Measurements from ENCODE around the gene JAK2.
"Not testable (repeated sequence)": the region's sequence is repeated elsewhere in the genome, so short reads cannot be mapped to it uniquely, and the experiment has no call there.

The JAK2 gene

DNA sequence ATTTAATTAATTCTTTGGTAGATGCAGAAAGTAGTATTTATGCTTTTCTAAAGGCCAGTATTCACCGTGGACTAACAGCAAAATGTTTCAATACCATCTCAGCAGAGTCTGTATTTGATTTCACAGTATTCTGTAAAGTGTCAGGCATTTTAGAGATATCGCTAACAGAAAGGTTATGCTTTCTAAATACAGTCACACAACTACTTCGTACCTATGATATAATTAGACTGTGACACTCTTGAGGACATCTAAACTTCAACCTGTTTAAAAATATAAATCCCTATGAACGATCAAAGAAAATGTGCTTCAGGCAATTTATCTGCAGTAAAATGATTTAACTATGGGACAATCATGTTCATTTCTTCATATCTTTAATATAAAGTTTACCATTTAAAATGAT, 41.7 kb upstream of the JAK2 start:
- H3K27ac ChIP-seq = no peak overlapping the region
- no peak for TF ChIP-seq ZFX (IDR thresholded peaks at IDR 0.05; ENCODE audit: borderline replicate concordance)
- TF ChIP-seq, protein P1, sequence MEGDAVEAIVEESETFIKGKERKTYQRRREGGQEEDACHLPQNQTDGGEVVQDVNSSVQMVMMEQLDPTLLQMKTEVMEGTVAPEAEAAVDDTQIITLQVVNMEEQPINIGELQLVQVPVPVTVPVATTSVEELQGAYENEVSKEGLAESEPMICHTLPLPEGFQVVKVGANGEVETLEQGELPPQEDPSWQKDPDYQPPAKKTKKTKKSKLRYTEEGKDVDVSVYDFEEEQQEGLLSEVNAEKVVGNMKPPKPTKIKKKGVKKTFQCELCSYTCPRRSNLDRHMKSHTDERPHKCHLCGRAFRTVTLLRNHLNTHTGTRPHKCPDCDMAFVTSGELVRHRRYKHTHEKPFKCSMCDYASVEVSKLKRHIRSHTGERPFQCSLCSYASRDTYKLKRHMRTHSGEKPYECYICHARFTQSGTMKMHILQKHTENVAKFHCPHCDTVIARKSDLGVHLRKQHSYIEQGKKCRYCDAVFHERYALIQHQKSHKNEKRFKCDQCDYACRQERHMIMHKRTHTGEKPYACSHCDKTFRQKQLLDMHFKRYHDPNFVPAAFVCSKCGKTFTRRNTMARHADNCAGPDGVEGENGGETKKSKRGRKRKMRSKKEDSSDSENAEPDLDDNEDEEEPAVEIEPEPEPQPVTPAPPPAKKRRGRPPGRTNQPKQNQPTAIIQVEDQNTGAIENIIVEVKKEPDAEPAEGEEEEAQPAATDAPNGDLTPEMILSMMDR (IDR thresholded peaks at IDR 0.05) = no peak

DNA sequence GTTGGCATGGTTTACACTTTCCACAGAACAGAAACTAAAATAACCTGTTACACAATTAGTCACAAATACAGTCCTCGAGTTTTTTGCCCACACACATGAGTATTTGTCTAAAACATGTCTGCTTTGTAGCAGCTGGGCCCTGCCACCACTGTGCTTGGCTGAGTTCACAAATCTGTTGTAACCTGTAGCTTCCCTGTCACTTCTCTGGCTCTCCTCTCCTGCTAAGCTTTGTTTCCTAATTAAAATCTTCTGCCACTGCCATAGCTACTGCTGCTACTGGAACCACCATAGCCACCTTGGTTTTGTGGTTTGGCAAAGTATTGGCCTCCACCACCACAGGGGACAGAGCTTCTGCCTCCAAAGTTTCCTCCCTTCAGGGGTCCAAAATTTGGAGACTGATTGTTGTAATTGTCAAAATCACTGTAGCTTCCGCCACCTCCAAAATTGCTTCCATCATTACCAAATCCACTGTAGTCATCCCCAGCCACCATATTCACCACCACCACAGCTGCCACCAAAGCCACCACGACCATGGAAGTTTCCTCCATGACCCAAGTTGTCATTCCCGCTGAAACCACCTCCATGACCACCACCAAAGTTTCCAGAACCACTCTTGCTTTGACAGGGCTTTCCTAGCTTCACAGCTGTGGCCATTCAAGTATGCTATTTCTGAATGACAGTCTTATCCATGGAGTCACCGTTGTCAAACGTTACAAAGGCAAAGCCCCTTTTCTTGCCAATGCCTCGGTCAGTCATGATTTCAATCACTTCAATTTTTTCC, 40.5 kb upstream of the JAK2 start:
- H3K27ac ChIP-seq = not testable (repeated sequence)

DNA sequence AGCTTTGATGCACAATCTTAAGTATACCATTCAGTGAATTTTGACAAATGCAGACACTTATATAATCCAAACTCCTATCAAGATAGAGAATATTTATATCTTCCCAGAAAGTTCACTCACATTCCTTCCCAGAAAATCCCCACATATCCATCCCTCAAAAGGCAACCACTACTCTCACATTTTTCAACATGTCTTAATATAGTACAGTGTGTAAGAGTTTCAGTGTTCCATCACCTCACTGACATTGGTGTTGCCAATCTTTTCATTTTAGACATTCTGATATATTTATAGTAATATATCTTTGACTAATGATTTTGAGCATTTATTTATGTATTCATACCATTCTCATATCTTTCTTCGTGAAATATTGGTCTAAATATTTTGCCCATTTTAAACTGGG, 38.1 kb upstream of the JAK2 start:
- H3K27ac ChIP-seq = no peak overlapping the region
- TF ChIP-seq, protein P1 (IDR thresholded peaks at IDR 0.05) = no peak
- no peak for TF ChIP-seq ZFX (IDR thresholded peaks at IDR 0.05; ENCODE audit: borderline replicate concordance)

DNA sequence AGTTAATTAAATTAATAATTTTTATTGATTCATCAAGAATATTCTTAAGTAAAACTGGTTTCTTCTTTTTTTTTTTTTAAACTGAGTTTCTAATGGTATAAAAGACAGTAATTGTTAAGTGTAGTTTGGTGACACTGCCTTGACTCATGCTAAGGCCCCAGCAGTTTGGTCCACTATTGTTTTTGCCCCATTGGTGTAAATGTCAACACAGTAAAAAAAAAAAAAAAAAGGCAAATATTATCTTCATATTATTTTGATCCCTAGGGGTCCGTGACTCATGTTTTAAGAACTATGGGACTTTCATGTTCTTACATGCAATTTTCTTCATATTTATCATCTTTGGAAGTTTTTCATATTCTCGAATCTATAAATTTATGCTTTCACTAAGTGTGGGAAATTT, 29.2 kb upstream of the JAK2 start:
- TF ChIP-seq ZFX (IDR thresholded peaks at IDR 0.05; ENCODE audit: borderline replicate concordance) = no peak
- TF ChIP-seq, protein P1 (IDR thresholded peaks at IDR 0.05) = no peak
- no peak overlapping the region for H3K27ac ChIP-seq

DNA sequence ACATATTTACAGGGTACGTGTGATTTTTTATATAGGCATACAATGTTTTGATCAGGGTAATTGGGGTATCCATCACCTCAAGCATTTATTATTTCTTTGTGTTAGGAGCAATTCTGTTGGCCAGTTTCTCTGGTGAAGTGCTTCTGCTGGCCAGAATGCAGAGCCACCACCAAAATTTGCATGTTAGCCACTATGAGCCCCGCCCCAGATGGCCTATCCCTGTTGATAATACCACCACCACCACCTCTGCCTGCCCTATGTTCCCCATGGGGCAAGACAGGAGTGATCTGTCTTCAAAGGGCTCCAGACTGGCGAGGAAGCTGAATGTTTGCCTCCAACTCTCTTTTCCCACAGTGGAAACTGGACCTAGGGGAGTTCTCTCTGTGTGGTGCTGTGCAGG, 26.0 kb upstream of the JAK2 start:
- no peak for TF ChIP-seq ZFX (IDR thresholded peaks at IDR 0.05; ENCODE audit: borderline replicate concordance)
- TF ChIP-seq, protein P1 (IDR thresholded peaks at IDR 0.05) = no peak
- H3K27ac ChIP-seq = no peak overlapping the region

DNA sequence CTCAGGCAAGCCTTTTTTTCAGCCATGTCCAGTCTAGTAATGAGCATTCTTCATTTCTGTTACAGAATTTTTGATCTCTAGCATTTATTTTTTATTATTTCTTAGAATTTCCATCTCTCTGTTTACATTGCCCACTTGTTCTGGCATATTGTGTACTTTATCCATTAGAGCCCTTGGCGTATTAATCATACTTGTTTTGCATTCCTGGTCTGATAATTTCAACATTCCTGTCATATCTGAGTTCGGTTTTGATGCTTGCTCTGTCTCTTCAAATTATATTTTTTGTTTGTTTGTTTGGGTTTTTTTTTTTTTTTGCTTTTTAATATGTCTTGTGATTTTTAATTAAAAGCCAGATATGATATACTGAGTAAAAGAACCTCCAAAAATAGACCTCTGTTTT, 23.0 kb upstream of the JAK2 start:
- TF ChIP-seq ZFX (IDR thresholded peaks at IDR 0.05; ENCODE audit: borderline replicate concordance) = no peak
- TF ChIP-seq, protein P1 (IDR thresholded peaks at IDR 0.05) = no peak
- no peak overlapping the region for H3K27ac ChIP-seq

DNA sequence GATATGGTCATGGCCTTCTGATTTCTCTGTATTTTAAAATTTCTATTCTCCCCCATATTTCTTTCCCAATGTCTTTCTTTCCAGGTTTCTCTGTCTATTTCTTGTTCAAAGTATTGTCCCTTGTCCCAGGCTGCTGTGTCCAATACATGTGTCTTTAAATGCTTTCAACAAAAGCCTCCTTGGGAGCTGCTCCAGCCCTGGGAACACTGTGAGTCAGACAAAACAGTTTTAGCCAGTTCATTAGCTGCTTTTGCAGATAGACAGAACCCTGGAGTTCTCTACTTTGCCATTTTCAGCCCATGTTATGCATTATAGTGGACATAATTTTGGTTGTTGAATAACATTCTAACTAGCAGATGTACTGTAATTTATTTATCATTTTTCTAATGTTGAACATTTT, 20.5 kb upstream of the JAK2 start:
- no peak overlapping the region for H3K27ac ChIP-seq
- TF ChIP-seq ZFX (IDR thresholded peaks at IDR 0.05; ENCODE audit: borderline replicate concordance) = no peak
- TF ChIP-seq, protein P1 (IDR thresholded peaks at IDR 0.05) = no peak

Data from 22Rv1 (cell line).